Endodermal cell (in vitro differentiated cells): Measurements from ENCODE around the gene SYT17. TPM values are rescaled to one million over a fixed set of nuclear protein-coding genes. Genes with fewer than 3 reads are reported as not detected.

ENCODE experiments used
- DNase-seq: peaks from one replicate; pipeline ENCODE4 v3.0.0-alpha.2; 2017
- H3K27ac ChIP-seq: 2 replicates; pipeline ENCODE4 v1.5.1; 2013; ENCODE audit warnings: mild to moderate bottlenecking, low read depth, low read length, moderate library complexity
- H3K27me3 ChIP-seq: 2 replicates; pipeline ENCODE4 v1.6.1; 2013; ENCODE audit warnings: mild to moderate bottlenecking, low read length, moderate library complexity; ENCODE audit not compliant: insufficient read depth, control insufficient read depth, poor library complexity, severe bottlenecking
- H3K36me3 ChIP-seq: 2 replicates; pipeline ENCODE4 v1.7.0; 2013; ENCODE audit warnings: mild to moderate bottlenecking, low read length, moderate library complexity; ENCODE audit not compliant: control insufficient read depth, insufficient read depth
- H3K4me1 ChIP-seq: one replicate; pipeline ENCODE4 v1.7.0; 2013; ENCODE audit warnings: low read length; ENCODE audit not compliant: control insufficient read depth, insufficient read depth
- H3K4me3 ChIP-seq: 2 replicates; pipeline ENCODE4 v1.5.1; 2013; ENCODE audit warnings: mild to moderate bottlenecking, low read length, moderate library complexity
- H3K9ac ChIP-seq: 2 replicates; pipeline ENCODE4 v1.6.1; 2013; ENCODE audit warnings: mild to moderate bottlenecking, low read length, moderate library complexity; ENCODE audit not compliant: poor library complexity, severe bottlenecking; ENCODE audit errors: extremely low read depth
- H3K9me3 ChIP-seq: 2 replicates; pipeline ENCODE4 v1.6.1; 2013; ENCODE audit warnings: mild to moderate bottlenecking, low read length, moderate library complexity; ENCODE audit not compliant: control insufficient read depth
- H3K27ac Mint-ChIP-seq: 2 replicates; pipeline ENCODE4 v1.8.0; 2020; ENCODE audit warnings: mixed read lengths
- H3K27me3 Mint-ChIP-seq: 2 replicates; pipeline ENCODE4 v1.8.0; 2021; ENCODE audit warnings: mild to moderate bottlenecking, mixed read lengths; ENCODE audit not compliant: insufficient read depth
- H3K36me3 Mint-ChIP-seq: 2 replicates; pipeline ENCODE4 v1.8.0; 2020; ENCODE audit warnings: low read depth, mixed read lengths
- H3K4me1 Mint-ChIP-seq: 2 replicates; pipeline ENCODE4 v1.8.0; 2020; ENCODE audit warnings: mixed read lengths
- H3K4me3 Mint-ChIP-seq: 2 replicates; pipeline ENCODE4 v1.8.0; 2020; ENCODE audit warnings: mild to moderate bottlenecking, moderate library complexity, mixed read lengths
- H3K9me3 Mint-ChIP-seq: 2 replicates; pipeline ENCODE4 v1.8.0; 2020; ENCODE audit warnings: mild to moderate bottlenecking, mixed read lengths
- CTCF ChIP-seq: fragments of 200-600 bp; sonication (generic); conservative IDR thresholded peaks from 2 replicates; pipeline ENCODE4 v1.5.0; 2021; ENCODE audit warnings: antibody characterized with exemption, mild to moderate bottlenecking
- WGBS, 2 experiments: methylation state at CpG; one replicate each; pipeline versions ENCODE4 v1.1.5 to v1.1.7; 2013; ENCODE audit warnings: missing lambda C conversion rate in 2 of 2, mixed read lengths in 1 of 2; ENCODE audit not compliant: insufficient coverage in 1 of 2, insufficient read length in 1 of 2; 5-methylcytosine and 5-hydroxymethylcytosine counted together
- total RNA-seq, 2 donors: library from RNA; stranded (reverse); fragmentation: NEBNext Ultra II Directional in 1 of 2; extraction: Animal tissue kit (Norgen Biotek cat#: 25700) in 1 of 2; gene quantifications; 2 replicates in 1 of 2; 3 replicates in 1 of 2; pipeline ENCODE4 v1.2.1, GENCODE V29; 2021

Gene SYT17
- total RNA-seq, 2 donors from 2014 or later = 11.2 to 11.5 TPM

DNA sequence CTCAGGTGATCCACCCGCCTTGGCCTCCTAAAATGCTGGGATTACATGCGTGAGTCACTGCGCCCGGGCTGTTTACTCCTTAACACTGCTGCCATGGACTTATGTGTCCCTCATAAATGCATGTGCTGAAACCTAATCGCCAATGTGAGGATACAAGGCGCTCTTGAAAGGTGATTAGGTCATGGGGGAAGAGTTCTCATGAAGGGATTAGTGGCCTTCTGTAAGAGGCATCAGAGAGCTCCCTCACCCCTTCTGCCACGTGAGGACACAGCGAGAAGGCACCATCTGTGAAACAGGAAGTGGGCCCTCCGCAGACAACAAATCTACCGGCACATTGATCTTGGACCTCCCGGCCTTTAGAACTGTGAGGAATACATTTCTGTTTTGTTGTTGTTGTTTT is 35.1 kb upstream of the SYT17 start:
- Histone ChIP-seq H3K27me3 (no peaks in the 10 kb centered on the region), H3K9me3 (no peaks in the 10 kb centered on the region), H3K9ac (no peak overlapping the region), H3K4me3 (no peak overlapping the region), H3K4me1 (peaks cover 14% of the 10 kb centered on the region), H3K36me3 (no peaks in the 10 kb centered on the region), H3K27ac (no peak overlapping the region)
- H3K4me1 Mint-ChIP-seq = peaks cover 37% of the 10 kb centered on the region
- no peaks in the 10 kb centered on the region for H3K36me3 Mint-ChIP-seq
- TF ChIP-seq CTCF = no peak
- H3K27ac Mint-ChIP-seq = no peak overlapping the region
- WGBS, 2 experiments = 93 to 94% methylated on average over 10 to 11 of the region's 11 CpGs
- H3K9me3 Mint-ChIP-seq = no peaks in the 10 kb centered on the region
- H3K4me3 Mint-ChIP-seq = no peak overlapping the region
- DNase-seq = no peak
- H3K27me3 Mint-ChIP-seq = no peaks in the 10 kb centered on the region

DNA sequence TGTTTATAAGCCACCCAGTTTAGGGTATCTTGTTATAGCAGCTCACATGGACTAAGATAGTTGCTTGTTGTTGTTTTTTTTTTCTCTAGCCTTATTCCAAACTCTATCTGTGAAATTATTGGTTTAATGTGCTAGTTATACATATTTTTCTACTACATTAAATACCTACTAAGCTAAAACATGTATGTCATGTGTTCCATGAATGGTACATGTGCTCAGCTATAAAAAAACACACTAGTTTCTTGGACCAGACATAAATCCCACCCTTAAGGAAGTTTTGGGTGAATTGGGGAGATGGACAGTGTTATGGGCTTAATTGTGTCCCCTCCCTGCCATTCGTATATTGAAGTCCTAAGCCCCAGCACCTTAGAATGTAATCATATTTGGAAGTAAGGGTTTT is 34.4 kb upstream of the SYT17 start:
- no peaks in the 10 kb centered on the region for H3K27me3 Mint-ChIP-seq
- H3K4me3 ChIP-seq = no peak overlapping the region
- H3K27me3 ChIP-seq = no peaks in the 10 kb centered on the region
- H3K27ac Mint-ChIP-seq = no peak overlapping the region
- H3K9ac ChIP-seq = no peak overlapping the region
- H3K9me3 Mint-ChIP-seq = no peaks in the 10 kb centered on the region
- H3K4me1 Mint-ChIP-seq = peaks cover 38% of the 10 kb centered on the region
- no peak overlapping the region for H3K27ac ChIP-seq
- no peaks in the 10 kb centered on the region for H3K9me3 ChIP-seq
- no peak for DNase-seq
- WGBS, 2 experiments = 100% methylated on average over 1 of the region's 1 CpG; no CpG with 5 or more reads in 1 of the 2 experiments
- no peaks in the 10 kb centered on the region for H3K36me3 Mint-ChIP-seq
- no peak for TF ChIP-seq CTCF
- H3K36me3 ChIP-seq = no peaks in the 10 kb centered on the region
- no peak overlapping the region for H3K4me3 Mint-ChIP-seq
- peaks cover 14% of the 10 kb centered on the region for H3K4me1 ChIP-seq

DNA sequence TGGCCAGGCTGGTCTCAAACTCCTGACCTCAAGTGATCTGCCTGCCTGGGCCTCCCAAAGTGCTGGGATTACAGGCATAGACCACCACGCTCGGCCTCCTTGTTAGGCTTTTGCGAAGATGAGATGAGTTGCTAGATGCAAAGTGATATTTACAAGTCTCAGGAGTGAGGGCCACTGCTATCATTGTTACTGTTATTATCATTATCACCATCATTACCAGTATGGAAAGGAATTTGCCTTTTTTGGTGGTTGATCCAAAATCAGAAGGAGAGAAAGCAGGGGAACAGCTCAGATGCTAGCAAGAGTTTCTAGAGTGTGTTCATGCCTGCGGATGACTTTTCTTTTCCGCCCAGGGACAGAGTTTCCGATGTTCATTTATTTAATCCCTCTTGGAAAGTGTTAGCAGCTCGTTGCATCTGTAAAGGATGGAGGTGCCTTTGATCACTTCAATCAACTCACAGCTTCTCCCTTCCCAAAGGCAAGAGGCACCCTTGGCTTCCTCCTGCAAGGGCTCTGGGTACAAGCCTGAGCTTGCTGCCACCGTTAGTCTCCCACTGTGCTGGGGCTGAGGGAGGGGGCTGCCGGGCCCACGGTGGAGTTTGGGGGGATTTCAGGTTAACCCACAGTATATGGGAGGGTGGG is 32.7 kb upstream of the SYT17 start:
- H3K4me3 Mint-ChIP-seq = no peak overlapping the region

More for the DNA sequence above, 32.7 kb upstream of the SYT17 start:
- Histone ChIP-seq H3K9ac (no peak overlapping the region), H3K4me1 (peaks cover 14% of the 10 kb centered on the region), H3K4me3 (peak overlapping the region; percentile 2), H3K36me3 (no peaks in the 10 kb centered on the region), H3K9me3 (no peaks in the 10 kb centered on the region), H3K27ac (no peak overlapping the region), H3K27me3 (no peaks in the 10 kb centered on the region)
- H3K36me3 Mint-ChIP-seq = no peaks in the 10 kb centered on the region
- peaks cover 35% of the 10 kb centered on the region for H3K4me1 Mint-ChIP-seq
- TF ChIP-seq CTCF = no peak
- 56 to 80% methylated on average over 1 to 9 of the region's 10 CpGs for WGBS, 2 experiments
- H3K27me3 Mint-ChIP-seq = no peaks in the 10 kb centered on the region
- H3K9me3 Mint-ChIP-seq = no peaks in the 10 kb centered on the region
- H3K27ac Mint-ChIP-seq = no peak overlapping the region
- no peak for DNase-seq
